ENCODE data around the gene ANO8.

Gene ANO8

GRCh38 chr19:17335575-17335974 lies 920 bp upstream of the ANO8 start:
- peaks cover 31 to 38% of the 10 kb centered on the region in 2 donors for H3K4me1 ChIP-seq (ENCODE audit: control insufficient read depth in 2 of 2, insufficient read depth in 2 of 2, low read length in 2 of 2)
- H3K27ac ChIP-seq (ENCODE audit: low read depth in 2 of 2, low read length in 2 of 2) = no peak overlapping the region
- H3K27me3 ChIP-seq (ENCODE audit: control insufficient read depth in 2 of 2, insufficient read depth in 2 of 2, low read length in 2 of 2) = no peaks in the 10 kb centered on the region
- H3K9me3 ChIP-seq (ENCODE audit: control insufficient read depth in 2 of 2, low read length in 2 of 2) = no peaks in the 10 kb centered on the region
- no peak overlapping the region for H3K9ac ChIP-seq (ENCODE audit: low read depth in 1 of 2, low read length in 2 of 2)
- H3K4me3 ChIP-seq (ENCODE audit: low read length in 2 of 2) = peak overlapping the region in 1 of 2 donors; percentile 73
- H3K36me3 ChIP-seq (ENCODE audit: control insufficient read depth in 2 of 2, insufficient read depth in 2 of 2, low read length in 2 of 2) = no peaks in the 10 kb centered on the region

- Histone ChIP-seq H3K9me3 (ENCODE audit: control insufficient read depth in 2 of 2, low read length in 2 of 2) (no peaks in the 10 kb centered on the region), H3K9ac (ENCODE audit: low read depth in 1 of 2, low read length in 2 of 2) (peak overlapping the region; percentile 65 to 72), H3K4me3 (ENCODE audit: low read length in 2 of 2) (peak overlapping the region; percentile 73), H3K27ac (ENCODE audit: low read depth in 2 of 2, low read length in 2 of 2) (peak overlapping the region in 1 of 2 donors; percentile 67), H3K4me1 (ENCODE audit: control insufficient read depth in 2 of 2, insufficient read depth in 2 of 2, low read length in 2 of 2) (peaks cover 34 to 38% of the 10 kb centered on the region in 2 donors), H3K36me3 (ENCODE audit: control insufficient read depth in 2 of 2, insufficient read depth in 2 of 2, low read length in 2 of 2) (no peaks in the 10 kb centered on the region), H3K27me3 (ENCODE audit: control insufficient read depth in 2 of 2, insufficient read depth in 2 of 2, low read length in 2 of 2) (peaks cover 2 to 15% of the 10 kb centered on the region in 2 donors)
These were observed 843 bp downstream of the ANO8 start for GRCh38 chr19:17333611-17334413.

GRCh38 chr19:17332677-17333581 lies 1.7 kb downstream of the ANO8 start:
- Histone ChIP-seq H3K9me3 (ENCODE audit: control insufficient read depth in 2 of 2, low read length in 2 of 2) (no peaks in the 10 kb centered on the region), H3K27me3 (ENCODE audit: control insufficient read depth in 2 of 2, insufficient read depth in 2 of 2, low read length in 2 of 2) (peaks cover 2 to 15% of the 10 kb centered on the region in 2 donors), H3K4me1 (ENCODE audit: control insufficient read depth in 2 of 2, insufficient read depth in 2 of 2, low read length in 2 of 2) (peaks cover 32 to 37% of the 10 kb centered on the region in 2 donors), H3K4me3 (ENCODE audit: low read length in 2 of 2) (no peak overlapping the region), H3K27ac (ENCODE audit: low read depth in 2 of 2, low read length in 2 of 2) (no peak overlapping the region), H3K36me3 (ENCODE audit: control insufficient read depth in 2 of 2, insufficient read depth in 2 of 2, low read length in 2 of 2) (no peaks in the 10 kb centered on the region), H3K9ac (ENCODE audit: low read depth in 1 of 2, low read length in 2 of 2) (no peak overlapping the region)

DNA sequence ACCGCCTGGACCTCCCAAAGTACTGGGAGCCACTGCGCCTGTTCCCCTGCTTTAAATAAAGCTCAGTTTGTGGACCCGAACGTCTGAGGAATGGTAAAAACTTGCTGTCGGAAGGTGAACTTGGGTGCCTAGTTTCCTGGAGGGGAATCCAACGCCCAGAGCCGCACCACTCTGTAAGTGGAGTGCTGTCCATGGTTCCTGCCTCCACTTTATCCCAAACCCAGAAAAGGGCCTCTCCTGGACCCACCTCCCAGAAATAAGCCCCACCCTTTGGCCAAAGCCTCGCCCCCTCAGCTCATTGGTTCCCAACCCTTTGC lies 2.3 kb downstream of the ANO8 start:
- Histone ChIP-seq H3K36me3 (ENCODE audit: control insufficient read depth in 2 of 2, insufficient read depth in 2 of 2, low read length in 2 of 2) (no peaks in the 10 kb centered on the region), H3K4me3 (ENCODE audit: low read length in 2 of 2) (no peak overlapping the region), H3K27me3 (ENCODE audit: control insufficient read depth in 2 of 2, insufficient read depth in 2 of 2, low read length in 2 of 2) (peaks cover 2 to 15% of the 10 kb centered on the region in 2 donors), H3K4me1 (ENCODE audit: control insufficient read depth in 2 of 2, insufficient read depth in 2 of 2, low read length in 2 of 2) (peaks cover 29 to 32% of the 10 kb centered on the region in 2 donors), H3K27ac (ENCODE audit: low read depth in 2 of 2, low read length in 2 of 2) (no peak overlapping the region), H3K9me3 (ENCODE audit: control insufficient read depth in 2 of 2, low read length in 2 of 2) (no peaks in the 10 kb centered on the region), H3K9ac (ENCODE audit: low read depth in 1 of 2, low read length in 2 of 2) (no peak overlapping the region)

DNA sequence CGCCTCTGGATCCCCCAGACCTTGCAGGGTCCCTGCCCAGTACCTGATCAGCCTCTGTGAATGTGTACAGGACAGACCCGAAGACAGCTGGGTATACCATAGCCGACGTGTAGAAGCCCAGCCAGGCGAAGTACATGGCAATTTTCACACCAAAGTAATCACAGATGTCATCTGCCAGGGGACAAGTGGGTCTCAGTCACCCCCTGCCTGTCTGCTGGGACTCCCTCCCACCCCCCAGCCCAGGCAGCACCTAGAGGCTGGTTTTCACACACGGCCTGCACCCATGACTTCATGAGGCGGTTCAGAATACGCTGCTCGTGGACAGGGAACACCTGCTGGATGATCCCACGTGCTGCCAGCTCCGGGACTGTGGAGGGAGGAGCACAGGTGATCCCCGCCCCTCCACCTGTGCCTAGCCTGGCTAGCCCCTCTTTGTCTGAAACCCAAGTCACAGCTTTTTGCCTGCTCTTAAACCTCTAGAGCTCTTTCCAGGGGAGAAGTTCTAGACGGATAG lies 3.6 kb downstream of the ANO8 start:
- Histone ChIP-seq H3K9me3 (ENCODE audit: control insufficient read depth in 2 of 2, low read length in 2 of 2) (no peaks in the 10 kb centered on the region), H3K9ac (ENCODE audit: low read depth in 1 of 2, low read length in 2 of 2) (no peak overlapping the region), H3K36me3 (ENCODE audit: control insufficient read depth in 2 of 2, insufficient read depth in 2 of 2, low read length in 2 of 2) (no peaks in the 10 kb centered on the region), H3K4me1 (ENCODE audit: control insufficient read depth in 2 of 2, insufficient read depth in 2 of 2, low read length in 2 of 2) (peaks cover 25 to 27% of the 10 kb centered on the region in 2 donors), H3K4me3 (ENCODE audit: low read length in 2 of 2) (no peak overlapping the region), H3K27ac (ENCODE audit: low read depth in 2 of 2, low read length in 2 of 2) (no peak overlapping the region), H3K27me3 (ENCODE audit: control insufficient read depth in 2 of 2, insufficient read depth in 2 of 2, low read length in 2 of 2) (peaks cover 2 to 15% of the 10 kb centered on the region in 2 donors)

DNA sequence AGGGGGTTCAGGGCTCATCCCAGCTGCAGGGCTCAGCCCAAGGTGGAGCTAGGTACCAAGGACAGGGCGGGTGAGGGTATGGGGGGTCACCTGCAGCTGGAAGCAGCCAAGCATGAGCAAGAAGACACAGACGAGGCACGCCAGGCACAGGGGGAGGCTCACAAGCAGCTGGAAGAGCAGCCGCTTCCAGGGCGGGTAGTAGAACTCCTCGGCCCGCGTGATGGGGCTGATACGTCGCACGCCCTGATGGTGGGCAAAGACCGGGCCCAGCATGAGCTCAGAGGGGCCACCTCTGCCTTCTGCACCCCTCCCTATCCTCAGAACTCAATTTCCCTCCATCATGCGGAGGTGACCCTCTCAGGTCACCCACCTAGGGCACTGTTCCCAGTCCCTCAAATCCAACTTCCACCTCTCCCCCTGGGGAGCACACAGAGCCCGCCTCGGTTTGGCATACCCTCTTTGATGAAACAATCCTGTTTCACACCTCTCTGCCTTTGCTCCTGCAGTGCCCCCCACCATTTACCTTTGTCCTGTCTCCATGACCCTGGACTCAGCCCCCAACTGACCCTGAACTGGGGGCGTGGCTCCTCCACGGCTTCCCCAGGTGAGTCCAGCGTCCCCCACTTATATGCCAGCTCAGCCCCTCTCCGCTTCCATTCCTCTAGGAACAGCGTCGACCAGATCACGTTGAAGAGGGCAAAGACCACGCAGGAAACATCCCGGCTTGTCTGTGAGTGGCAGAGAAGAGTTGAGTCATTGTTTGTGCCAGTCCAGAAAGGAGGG lies 4.2 kb downstream of the ANO8 start:
- Histone ChIP-seq H3K27ac (ENCODE audit: low read depth in 2 of 2, low read length in 2 of 2) (no peak overlapping the region), H3K36me3 (ENCODE audit: control insufficient read depth in 2 of 2, insufficient read depth in 2 of 2, low read length in 2 of 2) (no peaks in the 10 kb centered on the region), H3K9me3 (ENCODE audit: control insufficient read depth in 2 of 2, low read length in 2 of 2) (no peaks in the 10 kb centered on the region), H3K9ac (ENCODE audit: low read depth in 1 of 2, low read length in 2 of 2) (no peak overlapping the region), H3K27me3 (ENCODE audit: control insufficient read depth in 2 of 2, insufficient read depth in 2 of 2, low read length in 2 of 2) (peaks cover 2 to 15% of the 10 kb centered on the region in 2 donors), H3K4me3 (ENCODE audit: low read length in 2 of 2) (no peak overlapping the region), H3K4me1 (ENCODE audit: control insufficient read depth in 2 of 2, insufficient read depth in 2 of 2, low read length in 2 of 2) (peaks cover 22 to 23% of the 10 kb centered on the region in 2 donors)

DNA sequence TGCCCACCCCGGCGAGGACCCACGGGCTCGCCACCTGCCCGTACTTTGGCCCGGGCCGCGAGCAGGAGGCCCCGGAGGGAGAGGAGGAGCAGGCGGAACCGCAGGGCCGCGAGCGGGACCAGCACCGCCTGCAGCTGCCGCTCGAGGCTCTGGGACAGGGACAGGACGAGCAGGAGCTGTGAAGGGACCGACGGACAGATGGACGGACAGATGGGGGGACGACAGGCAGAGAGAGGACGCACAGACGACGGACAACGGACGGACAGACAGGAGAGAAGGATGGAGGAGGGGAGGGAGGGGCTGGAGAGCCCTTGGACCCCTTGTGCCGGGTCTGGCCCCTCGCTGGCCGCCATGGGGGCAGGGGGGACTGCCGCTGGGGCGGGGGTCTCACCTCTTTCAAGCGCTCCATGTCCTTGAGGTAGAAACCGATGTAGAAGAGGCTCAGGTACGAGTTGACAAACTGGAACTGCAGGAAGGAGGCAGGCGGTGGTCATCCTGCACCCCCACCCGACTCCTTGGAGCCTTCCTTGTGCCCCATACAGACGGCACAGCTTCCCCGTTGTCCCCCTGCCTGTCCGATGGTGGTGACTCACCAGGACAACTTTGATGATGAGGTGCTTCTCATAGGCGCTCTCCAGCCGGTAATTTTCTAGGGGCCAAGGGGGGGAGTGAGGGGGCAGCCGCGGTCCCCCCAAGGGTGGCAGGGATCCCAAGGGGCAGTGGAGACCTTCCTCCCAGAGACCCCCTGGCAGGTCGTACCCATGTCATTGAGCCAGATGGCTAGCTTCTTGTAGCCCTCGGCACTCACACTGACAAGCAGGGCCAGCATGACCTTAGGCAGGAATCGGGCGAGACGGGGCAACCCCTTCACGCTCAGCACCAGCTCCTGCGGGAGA lies 5.0 kb downstream of the ANO8 start:
- peaks cover 2 to 15% of the 10 kb centered on the region in 2 donors for H3K27me3 ChIP-seq (ENCODE audit: control insufficient read depth in 2 of 2, insufficient read depth in 2 of 2, low read length in 2 of 2)
- peaks cover 15 to 17% of the 10 kb centered on the region in 2 donors for H3K4me1 ChIP-seq (ENCODE audit: control insufficient read depth in 2 of 2, insufficient read depth in 2 of 2, low read length in 2 of 2)
- H3K9me3 ChIP-seq (ENCODE audit: control insufficient read depth in 2 of 2, low read length in 2 of 2) = no peaks in the 10 kb centered on the region
- peak overlapping the region in 1 of 2 donors; percentile 33 for H3K9ac ChIP-seq (ENCODE audit: low read depth in 1 of 2, low read length in 2 of 2)
- no peak overlapping the region for H3K4me3 ChIP-seq (ENCODE audit: low read length in 2 of 2)
- no peak overlapping the region for H3K27ac ChIP-seq (ENCODE audit: low read depth in 2 of 2, low read length in 2 of 2)
- no peaks in the 10 kb centered on the region for H3K36me3 ChIP-seq (ENCODE audit: control insufficient read depth in 2 of 2, insufficient read depth in 2 of 2, low read length in 2 of 2)

DNA sequence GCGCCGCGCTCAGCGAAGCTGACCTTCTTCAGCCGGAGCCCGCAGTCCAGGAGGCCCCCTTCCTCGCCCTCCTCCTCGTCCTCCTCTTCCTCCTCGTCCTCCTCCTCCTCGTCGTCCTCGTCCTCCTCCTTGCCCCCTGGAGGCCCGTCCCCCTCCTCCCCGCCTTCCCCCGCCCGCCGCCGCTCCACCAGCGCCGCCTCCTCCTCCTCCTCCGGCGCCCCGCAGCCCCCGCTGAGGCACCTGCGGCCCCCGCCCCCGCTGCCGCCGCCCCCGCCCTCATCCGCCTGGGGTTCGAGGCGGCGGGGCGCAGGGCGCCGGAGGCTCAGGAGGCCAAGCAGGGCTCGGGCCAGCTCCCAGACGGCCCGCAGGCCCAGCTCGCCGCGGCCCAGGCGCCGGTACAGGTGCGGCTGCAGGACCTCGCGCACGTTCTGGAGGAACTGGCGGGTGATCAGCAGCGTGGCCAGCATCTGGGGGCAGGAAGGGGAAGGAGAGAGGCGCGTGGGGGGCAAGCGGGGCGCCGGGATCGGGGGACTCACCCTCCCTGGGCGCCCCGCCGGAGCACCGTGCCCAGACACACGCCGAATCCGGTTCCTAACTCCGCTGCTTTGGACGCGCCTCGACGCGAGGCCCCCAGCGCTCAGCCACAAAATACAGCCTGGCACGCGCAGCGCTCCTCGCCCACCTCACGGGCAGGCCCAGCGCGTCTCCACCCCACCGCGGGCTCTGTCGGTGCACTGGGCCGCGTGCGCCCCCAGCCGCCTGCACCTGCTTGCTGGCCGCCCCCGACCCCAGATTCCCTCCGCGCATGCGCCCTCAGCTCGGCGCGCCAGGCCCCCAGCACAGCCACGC lies 5.9 kb downstream of the ANO8 start:
- Histone ChIP-seq H3K4me3 (ENCODE audit: low read length in 2 of 2) (peak overlapping the region; percentile 37 to 59), H3K9me3 (ENCODE audit: control insufficient read depth in 2 of 2, low read length in 2 of 2) (no peaks in the 10 kb centered on the region), H3K9ac (ENCODE audit: low read depth in 1 of 2, low read length in 2 of 2) (peak overlapping the region; percentile 41 to 72), H3K36me3 (ENCODE audit: control insufficient read depth in 2 of 2, insufficient read depth in 2 of 2, low read length in 2 of 2) (no peaks in the 10 kb centered on the region), H3K27ac (ENCODE audit: low read depth in 2 of 2, low read length in 2 of 2) (peak overlapping the region; percentile 52 to 62), H3K4me1 (ENCODE audit: control insufficient read depth in 2 of 2, insufficient read depth in 2 of 2, low read length in 2 of 2) (peaks cover 11 to 13% of the 10 kb centered on the region in 2 donors), H3K27me3 (ENCODE audit: control insufficient read depth in 2 of 2, insufficient read depth in 2 of 2, low read length in 2 of 2) (peaks cover 2 to 15% of the 10 kb centered on the region in 2 donors)

All from mucosa of rectum (tissue), 2 donors.